Kasumi-1 (cell line): ENCODE data around the gene MAML2.
A peak's percentile ranks its signal among the peaks of the same experiment; 100 is the strongest.

Experiments
- DNase-seq, 2 experiments: peaks; one replicate each; lab custom pipeline; 2025; lab: John Stamatoyannopoulos, UW

MAML2 gene

GRCh38 chr11:96342961-96343711 lies at the start of gene MAML2:
Gene MAML2 (minus strand): TSS chr11:96343195. CDS start chr11:96341895, 1,300 bp downstream.
- DNase-seq: peak; percentile 88 to 90

GRCh38 chr11:96391698-96392307 lies 48.8 kb upstream of the MAML2 start:
- DNase-seq: no peak

- DNase-seq: peak in 1 of 2 experiments; percentile 40
These were observed 47.4 kb upstream of the MAML2 start for GRCh38 chr11:96390488-96390792.

GRCh38 chr11:96389720-96390487 lies 46.9 kb upstream of the MAML2 start, which contains the start of the genes CCDC82 and JRKL:
Gene CCDC82 (minus strand): TSS chr11:96389912. CDS start chr11:96384747, 5,165 bp downstream.
Gene JRKL (plus strand): TSS chr11:96390013. CDS start chr11:96390650, 637 bp downstream.
- DNase-seq: peak; percentile 93

GRCh38 chr11:96388891-96389719 lies 46.1 kb upstream of the MAML2 start:
- DNase-seq: peak; percentile 67 to 82

GRCh38 chr11:96385187-96385586 lies 42.2 kb upstream of the MAML2 start:
- no peak for DNase-seq

- DNase-seq: no peak
These were observed 41.2 kb upstream of the MAML2 start for GRCh38 chr11:96384156-96384555.

- no peak for DNase-seq
These were observed 33.8 kb upstream of the MAML2 start for GRCh38 chr11:96376796-96377195.

GRCh38 chr11:96373826-96374225 lies 30.8 kb upstream of the MAML2 start:
- peak; percentile 19 to 23 for DNase-seq

- DNase-seq: no peak
These were observed 24.3 kb upstream of the MAML2 start for GRCh38 chr11:96367342-96367741.

- DNase-seq: no peak
These were observed 23.0 kb upstream of the MAML2 start for GRCh38 chr11:96366024-96366423.

- DNase-seq: no peak
These were observed 22.5 kb upstream of the MAML2 start for GRCh38 chr11:96365493-96365892.

GRCh38 chr11:96361778-96362177 lies 18.8 kb upstream of the MAML2 start:
- DNase-seq: no peak

- no peak for DNase-seq
These were observed 15.3 kb upstream of the MAML2 start for GRCh38 chr11:96358321-96358720.

- no peak for DNase-seq
These were observed 14.8 kb upstream of the MAML2 start for GRCh38 chr11:96357794-96358193.

- no peak for DNase-seq
These were observed 13.9 kb upstream of the MAML2 start for GRCh38 chr11:96356848-96357247.

GRCh38 chr11:96342014-96342960 lies 708 bp downstream of the MAML2 start:
- DNase-seq: peak in 1 of 2 experiments; percentile 62

GRCh38 chr11:96341211-96342013 lies 1.6 kb downstream of the MAML2 start:
- DNase-seq: no peak

- no peak for DNase-seq
These were observed 2.5 kb downstream of the MAML2 start for GRCh38 chr11:96340555-96340885.
